CD8-positive, alpha-beta memory T cell (primary cell): Measurements from ENCODE around the gene TXNDC12. TPM values are rescaled to one million over a fixed set of nuclear protein-coding genes. Genes with fewer than 3 reads are reported as not detected.
"Not testable (repeated sequence)": the region's sequence is repeated elsewhere in the genome, so short reads cannot be mapped to it uniquely, and the experiment has no call there.

ENCODE experiments used
- CTCF ChIA-PET: fragments of 350-600 bp; sonication (Branson Sonifier 250); formaldehyde crosslinking; loops from one replicate; lab custom pipeline; 2021; ENCODE audit warnings: antibody characterized with exemption; lab: Charles Lee
- POLR2A ChIA-PET: fragments of 350-600 bp; sonication (Branson Sonifier 250); formaldehyde crosslinking; loops from one replicate; lab custom pipeline; 2021; ENCODE audit warnings: antibody characterized with exemption; lab: Charles Lee
- DNase-seq, 5 donors: peaks; one replicate each; pipeline versions ENCODE4 v3.0.0 to v3.0.0-alpha.2; 2020 to 2022; ENCODE audit warnings: mixed read lengths in 1 of 5
- H3K27ac ChIP-seq: one replicate; pipeline ENCODE4 v1.7.0; 2013; ENCODE audit warnings: low read depth, mild to moderate bottlenecking, low read length, moderate library complexity
- H3K27me3 ChIP-seq: 2 replicates; pipeline ENCODE4 v1.7.0; 2013; ENCODE audit warnings: low read length, mild to moderate bottlenecking; ENCODE audit not compliant: insufficient read depth, poor library complexity, severe bottlenecking
- H3K36me3 ChIP-seq: 2 replicates; pipeline ENCODE4 v1.7.0; 2013; ENCODE audit warnings: mild to moderate bottlenecking, low read length, moderate library complexity; ENCODE audit not compliant: insufficient read depth
- H3K4me1 ChIP-seq: 2 replicates; pipeline ENCODE4 v1.7.0; 2013; ENCODE audit warnings: mild to moderate bottlenecking, low read length, moderate library complexity; ENCODE audit not compliant: insufficient read depth
- H3K4me3 ChIP-seq: 2 replicates; pipeline ENCODE4 v1.7.0; 2013; ENCODE audit warnings: mild to moderate bottlenecking, low read length
- H3K9me3 ChIP-seq: 2 replicates; pipeline ENCODE4 v1.7.0; 2013; ENCODE audit warnings: mild to moderate bottlenecking, low read length
- H3K27ac Mint-ChIP-seq, 8 donors: one replicate each; pipeline ENCODE4 v1.8.0; 2020 to 2021; ENCODE audit warnings: mixed read lengths in 8 of 8, mild to moderate bottlenecking in 6 of 8, inconsistent platforms in 3 of 8, moderate library complexity in 3 of 8
- H3K27me3 Mint-ChIP-seq, 2 donors: one replicate each; pipeline ENCODE4 v1.8.0; 2020 to 2021; ENCODE audit warnings: mixed read lengths in 2 of 2, mild to moderate bottlenecking in 1 of 2, moderate library complexity in 1 of 2
- H3K36me3 Mint-ChIP-seq, 3 donors: one replicate each; pipeline ENCODE4 v1.8.0; 2020 to 2021; ENCODE audit warnings: mixed read lengths in 3 of 3, inconsistent platforms in 1 of 3, mild to moderate bottlenecking in 1 of 3
- H3K4me1 Mint-ChIP-seq, 3 donors: one replicate each; pipeline ENCODE4 v1.8.0; 2020 to 2021; ENCODE audit warnings: mixed read lengths in 3 of 3, inconsistent platforms in 1 of 3, mild to moderate bottlenecking in 1 of 3
- H3K4me3 Mint-ChIP-seq, 7 donors: one replicate each; pipeline ENCODE4 v1.8.0; 2020 to 2021; ENCODE audit warnings: mixed read lengths in 7 of 7, mild to moderate bottlenecking in 6 of 7, moderate library complexity in 4 of 7, inconsistent platforms in 2 of 7
- H3K9me3 Mint-ChIP-seq, 5 donors: one replicate each; pipeline ENCODE4 v1.8.0; 2020 to 2022; ENCODE audit warnings: mixed read lengths in 5 of 5, mild to moderate bottlenecking in 3 of 5, moderate library complexity in 2 of 5, inconsistent platforms in 1 of 5
- polyA plus RNA-seq: library from polyadenylated mRNA; unstranded; fragments of 300-500 nt; fragmentation: Illumina TruSeq; gene quantifications from one replicate; pipeline ENCODE4 v1.2.3, GENCODE V29; 2021
- total RNA-seq, 2 experiments: library from RNA; stranded (reverse); gene quantifications; one replicate each; pipeline ENCODE4 v1.2.3, GENCODE V29; 2021

TXNDC12 gene
- total and polyA plus RNA-seq, 3 experiments from 2014 or later = 29.9 to 86.5 (median 34.7) TPM

DNA sequence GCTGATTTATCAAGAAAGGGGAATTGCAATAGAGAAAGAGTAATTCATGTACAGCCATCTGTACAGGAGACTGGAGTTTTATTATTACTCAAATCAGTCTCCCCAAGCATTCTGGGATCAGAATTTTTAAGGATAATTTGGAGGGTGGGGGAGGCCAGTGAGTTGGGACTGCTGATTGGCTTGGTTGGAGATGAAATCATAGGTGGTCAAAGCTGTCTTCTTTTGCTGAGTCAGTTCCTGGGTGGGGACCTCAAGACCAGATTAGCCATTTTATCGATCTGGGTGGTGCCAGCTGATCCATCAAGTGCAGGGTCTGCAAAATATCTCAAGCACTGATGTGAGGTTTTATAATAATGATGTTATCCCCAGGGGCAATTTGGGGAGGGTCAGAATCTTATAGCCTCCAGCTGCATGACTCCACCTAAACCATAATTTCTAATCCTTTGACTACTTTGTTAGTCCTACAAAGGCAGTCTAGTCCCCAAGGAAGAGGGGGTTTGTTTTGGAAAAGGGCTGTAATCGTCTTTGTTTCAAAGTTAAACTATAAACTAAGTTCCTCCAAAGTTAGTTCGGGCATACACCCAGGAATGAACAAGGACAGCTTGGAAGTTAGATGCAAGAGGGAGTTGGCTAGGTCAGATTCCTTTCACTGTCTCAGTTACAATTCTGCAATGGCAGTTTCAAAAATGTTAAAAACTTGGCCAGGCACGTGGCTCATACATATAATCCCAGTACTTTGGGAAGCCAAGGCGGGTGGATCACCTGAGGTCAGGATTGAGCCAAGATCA, 47.6 kb downstream of the TXNDC12 start:
- ChIA-PET POLR2A (no interaction called here), CTCF (no interaction called here)
- Histone ChIP-seq H3K9me3 (no peaks in the 10 kb centered on the region), H3K4me1 (no peaks in the 10 kb centered on the region), H3K27ac (no peak overlapping the region), H3K4me3 (no peak overlapping the region), H3K27me3 (no peaks in the 10 kb centered on the region), H3K36me3 (no peaks in the 10 kb centered on the region)
- H3K36me3 Mint-ChIP-seq = no peaks in the 10 kb centered on the region
- H3K27me3 Mint-ChIP-seq = peaks cover 20 to 36% of the 10 kb centered on the region in 2 donors
- no peaks in the 10 kb centered on the region for H3K4me1 Mint-ChIP-seq
- no peak overlapping the region for H3K4me3 Mint-ChIP-seq
- DNase-seq = no peak
- H3K9me3 Mint-ChIP-seq = no peaks in the 10 kb centered on the region
- H3K27ac Mint-ChIP-seq = no peak overlapping the region

DNA sequence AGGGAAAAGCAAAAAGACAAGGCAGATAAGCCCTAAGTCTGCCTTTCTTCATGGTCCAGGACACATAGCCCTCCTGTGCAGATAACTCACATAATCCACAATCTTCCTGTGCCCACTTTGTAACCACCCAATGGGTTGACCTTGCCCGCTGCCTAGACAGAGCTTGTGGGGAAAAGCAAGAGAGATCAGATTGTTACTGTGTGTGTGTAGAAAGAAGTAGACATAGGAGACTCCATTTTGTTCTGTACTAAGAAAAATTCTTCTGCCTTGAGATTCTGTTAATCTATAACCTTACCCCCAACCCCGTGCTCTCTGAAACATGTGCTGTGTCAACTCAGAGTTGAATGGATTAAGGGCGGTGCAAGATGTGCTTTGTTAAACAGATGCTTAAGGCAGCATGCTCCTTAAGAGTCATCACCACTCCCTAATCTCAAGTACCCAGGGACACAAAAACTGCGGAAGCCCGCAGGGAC, 48.9 kb downstream of the TXNDC12 start:
- H3K36me3 Mint-ChIP-seq, CTCF ChIA-PET, H3K9me3 Mint-ChIP-seq, H3K4me1 Mint-ChIP-seq, DNase-seq, H3K4me3 Mint-ChIP-seq, H3K9me3 ChIP-seq, H3K36me3 ChIP-seq, POLR2A ChIA-PET, H3K27ac Mint-ChIP-seq, H3K27me3 ChIP-seq, H3K4me3 ChIP-seq, H3K4me1 ChIP-seq, H3K27ac ChIP-seq: not testable (repeated sequence)
- H3K27me3 Mint-ChIP-seq = peaks cover 20 to 37% of the 10 kb centered on the region in 2 donors

DNA sequence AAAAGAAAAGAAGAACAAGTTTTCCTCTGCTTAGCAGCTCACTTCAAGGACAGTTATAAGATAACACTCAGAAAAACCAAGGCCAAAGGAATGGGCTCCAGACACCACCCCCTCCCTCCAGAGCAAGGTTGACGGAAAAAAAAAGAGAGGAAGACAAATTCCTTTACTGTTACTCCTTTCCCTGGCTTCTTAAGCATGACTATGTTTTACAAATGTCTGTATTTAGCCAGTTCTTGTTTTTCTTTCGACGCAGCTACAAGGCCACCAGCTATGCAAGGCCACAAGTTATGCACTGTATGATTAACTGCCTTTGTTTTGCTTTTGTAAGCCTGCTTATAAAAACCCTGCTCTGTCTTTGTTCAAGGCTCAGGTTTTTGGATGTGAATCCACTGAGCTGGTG, 49.4 kb downstream of the TXNDC12 start:
- CTCF ChIA-PET, H3K9me3 ChIP-seq, H3K4me1 ChIP-seq, H3K27me3 ChIP-seq, H3K9me3 Mint-ChIP-seq, DNase-seq, H3K27ac ChIP-seq, POLR2A ChIA-PET, H3K4me3 ChIP-seq, H3K4me3 Mint-ChIP-seq, H3K27ac Mint-ChIP-seq, H3K36me3 Mint-ChIP-seq, H3K4me1 Mint-ChIP-seq, H3K36me3 ChIP-seq: not testable (repeated sequence)
- peaks cover 18 to 37% of the 10 kb centered on the region in 2 donors for H3K27me3 Mint-ChIP-seq

DNA sequence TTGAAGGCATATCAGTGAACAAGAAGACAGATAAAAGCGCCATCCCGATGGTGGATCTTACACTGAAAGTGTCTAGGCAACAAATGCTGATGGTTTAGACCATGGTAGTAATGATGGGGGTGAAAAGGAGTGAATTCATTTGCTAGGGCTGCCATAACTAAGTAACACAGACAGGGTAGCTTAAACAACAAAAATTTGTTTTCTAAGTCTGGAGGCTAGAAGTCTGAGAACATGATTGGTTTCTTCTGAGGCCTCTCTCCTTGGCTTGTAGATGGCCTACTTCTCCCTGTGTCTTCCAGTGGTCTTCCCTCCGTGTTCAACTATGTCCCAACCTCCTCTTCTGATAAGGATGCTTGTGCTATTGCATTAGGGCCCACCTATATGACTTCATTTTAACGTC, 51.1 kb downstream of the TXNDC12 start:
- Mint-ChIP-seq H3K4me1 (no peaks in the 10 kb centered on the region), H3K9me3 (no peaks in the 10 kb centered on the region), H3K36me3 (no peaks in the 10 kb centered on the region), H3K27ac (no peak overlapping the region), H3K4me3 (no peak overlapping the region), H3K27me3 (peaks cover 17 to 34% of the 10 kb centered on the region in 2 donors)
- Histone ChIP-seq H3K27ac (no peak overlapping the region), H3K9me3 (no peaks in the 10 kb centered on the region), H3K27me3 (no peaks in the 10 kb centered on the region), H3K4me1 (no peaks in the 10 kb centered on the region), H3K4me3 (no peak overlapping the region), H3K36me3 (no peaks in the 10 kb centered on the region)
- POLR2A ChIA-PET = interaction anchor here (0.7 kb wide), 1 partner anchor 1250 kb away, joined by 3 read pairs; no protein-coding TSS in a partner anchor
- CTCF ChIA-PET = no interaction called here
- no peak for DNase-seq

DNA sequence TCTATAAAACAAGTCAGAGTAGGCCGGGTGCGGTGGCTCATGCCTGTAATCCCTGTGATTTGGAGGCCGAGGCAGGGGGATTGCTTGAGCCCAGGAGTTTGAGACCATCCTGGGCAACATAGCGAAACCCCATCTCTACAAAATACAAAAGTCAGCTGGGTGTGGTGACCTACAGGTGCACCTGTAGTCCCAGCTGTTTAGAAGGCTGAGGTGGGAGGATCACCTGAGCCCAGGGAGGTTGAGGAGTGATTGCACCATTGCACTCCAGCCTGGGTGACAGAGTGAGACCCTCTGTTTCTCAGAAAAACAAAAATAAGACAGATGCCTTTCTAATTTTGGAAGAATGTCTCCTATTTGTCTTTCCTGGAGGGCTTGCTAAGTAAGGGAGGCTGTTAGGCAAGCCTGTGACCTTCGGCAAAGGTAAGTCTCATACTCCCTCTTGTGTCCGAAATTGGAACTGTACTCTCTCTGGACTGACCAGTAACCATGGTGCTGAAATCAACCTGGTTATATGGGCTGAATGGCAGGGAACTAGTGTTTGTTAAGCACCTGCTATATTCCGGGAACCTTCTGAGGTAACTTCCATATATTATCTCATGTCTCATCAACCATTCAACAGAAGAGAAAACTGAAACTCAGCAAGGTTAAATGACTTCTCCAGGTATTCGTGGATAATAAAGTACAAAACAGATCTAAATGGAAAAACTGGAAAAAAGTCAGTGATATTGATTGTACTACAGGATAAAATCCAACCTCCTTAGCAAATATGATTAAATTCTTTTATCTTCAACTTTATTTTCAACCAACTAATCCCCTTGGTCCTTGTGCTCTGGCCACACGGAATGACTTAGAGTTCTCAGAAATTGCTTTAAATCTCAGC, 52.7 kb downstream of the TXNDC12 start:
- DNase-seq = peak in 4 of 5 donors; percentile 22 to 64 (median 58)
- Mint-ChIP-seq H3K9me3 (no peaks in the 10 kb centered on the region), H3K36me3 (no peaks in the 10 kb centered on the region), H3K27me3 (peaks cover 11 to 36% of the 10 kb centered on the region in 2 donors), H3K4me3 (no peak overlapping the region), H3K4me1 (no peaks in the 10 kb centered on the region), H3K27ac (no peak overlapping the region)
- CTCF ChIA-PET = interaction anchor here (2.2 kb wide), 1 partner anchor 105 kb away, joined by 15 read pairs; no protein-coding TSS in a partner anchor
- Histone ChIP-seq H3K4me3 (no peak overlapping the region), H3K36me3 (no peaks in the 10 kb centered on the region), H3K27ac (no peak overlapping the region), H3K27me3 (peaks cover 3% of the 10 kb centered on the region), H3K9me3 (no peaks in the 10 kb centered on the region), H3K4me1 (no peaks in the 10 kb centered on the region)
- POLR2A ChIA-PET = no interaction called here

DNA sequence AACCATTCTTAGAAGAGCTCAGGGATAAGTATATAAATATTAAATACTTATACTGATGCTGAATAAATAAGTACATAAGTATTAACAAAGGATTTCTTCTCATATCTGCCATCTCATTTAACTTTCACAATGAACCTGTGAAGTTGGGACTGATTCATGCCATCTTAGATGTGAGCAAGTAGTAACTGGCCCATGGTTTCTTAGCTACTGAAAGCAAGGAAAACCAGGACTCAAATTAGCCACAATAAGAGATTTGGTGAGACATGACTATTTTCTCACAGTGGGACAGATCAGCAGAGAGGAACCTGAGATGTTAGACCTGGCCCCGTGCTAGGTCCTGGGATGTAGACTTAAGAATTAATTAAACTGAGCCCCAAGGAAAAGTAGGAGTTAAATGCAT, 56.3 kb downstream of the TXNDC12 start:
- no peak overlapping the region for H3K4me3 Mint-ChIP-seq
- POLR2A ChIA-PET = no interaction called here
- H3K27ac ChIP-seq = no peak overlapping the region
- no peak for DNase-seq
- H3K9me3 ChIP-seq = no peaks in the 10 kb centered on the region
- H3K4me1 ChIP-seq = no peaks in the 10 kb centered on the region
- H3K4me3 ChIP-seq = no peak overlapping the region
- H3K4me1 Mint-ChIP-seq = no peaks in the 10 kb centered on the region
- H3K9me3 Mint-ChIP-seq = no peaks in the 10 kb centered on the region
- no peaks in the 10 kb centered on the region for H3K36me3 ChIP-seq
- H3K27ac Mint-ChIP-seq = no peak overlapping the region
- H3K27me3 Mint-ChIP-seq = peaks cover 18 to 32% of the 10 kb centered on the region in 2 donors
- CTCF ChIA-PET = no interaction called here
- peaks cover 3% of the 10 kb centered on the region for H3K27me3 ChIP-seq
- H3K36me3 Mint-ChIP-seq = no peaks in the 10 kb centered on the region

DNA sequence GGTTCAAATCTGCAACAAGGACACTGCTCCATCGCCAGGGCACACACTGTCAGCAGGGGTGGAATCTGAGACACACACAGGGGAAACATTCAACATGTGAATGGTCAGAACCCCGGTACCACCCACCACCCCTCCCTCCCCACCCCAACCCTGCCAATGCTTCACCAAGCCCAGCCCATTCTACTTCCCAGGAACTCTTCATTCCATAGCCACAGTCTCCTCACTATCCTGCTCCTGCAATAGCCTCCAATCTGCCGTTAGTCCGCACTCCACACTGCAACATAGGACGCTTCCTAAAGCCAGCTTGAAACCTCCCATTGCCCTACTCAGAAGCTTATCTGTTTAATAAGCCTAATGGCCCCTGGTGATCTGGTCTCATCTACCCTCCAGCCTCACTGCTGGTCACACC, 57.0 kb downstream of the TXNDC12 start:
- POLR2A ChIA-PET = no interaction called here
- CTCF ChIA-PET = no interaction called here

DNA sequence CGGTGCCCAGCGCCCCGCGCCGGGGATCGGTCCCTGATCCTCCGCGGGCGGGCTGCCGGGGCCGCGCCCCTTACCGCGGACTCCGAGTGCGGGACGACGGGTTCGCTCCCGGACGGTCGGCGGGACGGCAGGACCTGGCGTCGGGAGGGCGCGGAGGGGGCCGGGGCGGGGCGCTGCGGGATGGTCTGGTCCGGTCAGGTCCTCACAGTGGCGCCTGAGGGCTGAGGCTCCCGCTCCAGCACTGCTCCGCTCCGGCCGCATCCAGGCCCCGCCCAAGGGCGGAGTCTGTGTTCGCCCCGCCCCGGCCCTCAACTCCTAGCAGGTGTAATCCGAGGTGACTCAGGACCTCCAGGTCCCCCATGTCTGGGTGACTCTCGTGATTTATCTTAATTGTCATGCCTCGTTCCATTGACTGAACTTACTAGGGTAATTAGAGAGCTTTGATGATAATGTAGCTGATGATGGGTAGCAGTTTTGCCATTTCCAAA, 64.5 kb downstream of the TXNDC12 start, which contains the start of gene RAB3B:
Gene RAB3B (minus strand): TSS at position 223 of the 488 bp plus-strand sequence. CDS start 13,583 bp downstream, outside the sequence.
- no peaks in the 10 kb centered on the region for H3K36me3 ChIP-seq
- peak within 1 kb of the TSS; percentile 47 for H3K4me3 ChIP-seq
- Mint-ChIP-seq H3K36me3 (peaks cover 0 to 3% (median 2%) of the 10 kb centered on the region in 3 donors), H3K4me3 (peak within 1 kb of the TSS; percentile 80 to 90 (median 86)), H3K27me3 (peaks cover 29 to 32% of the 10 kb centered on the region in 2 donors), H3K27ac (peak within 1 kb of the TSS in 4 of 8 donors; percentile 36 to 81 (median 54)), H3K4me1 (peaks cover 13 to 17% (median 15%) of the 10 kb centered on the region in 3 donors), H3K9me3 (no peaks in the 10 kb centered on the region)
- H3K4me1 ChIP-seq = peaks cover 6% of the 10 kb centered on the region
- no peak within 1 kb of the TSS for H3K27ac ChIP-seq
- no peaks in the 10 kb centered on the region for H3K9me3 ChIP-seq
- peaks cover 9% of the 10 kb centered on the region for H3K27me3 ChIP-seq
- CTCF ChIA-PET = no interaction called here
- POLR2A ChIA-PET = no interaction called here
- peak; percentile 55 to 82 (median 60) for DNase-seq

More for the DNA sequence above, 57.0 kb downstream of the TXNDC12 start:
- Mint-ChIP-seq H3K4me3 (no peak overlapping the region), H3K27ac (no peak overlapping the region), H3K9me3 (no peaks in the 10 kb centered on the region), H3K27me3 (peaks cover 23 to 34% of the 10 kb centered on the region in 2 donors), H3K4me1 (no peaks in the 10 kb centered on the region), H3K36me3 (no peaks in the 10 kb centered on the region)
- no peaks in the 10 kb centered on the region for H3K36me3 ChIP-seq
- peaks cover 3% of the 10 kb centered on the region for H3K27me3 ChIP-seq
- no peak overlapping the region for H3K4me3 ChIP-seq
- H3K9me3 ChIP-seq = no peaks in the 10 kb centered on the region
- H3K27ac ChIP-seq = no peak overlapping the region
- DNase-seq = no peak
- H3K4me1 ChIP-seq = no peaks in the 10 kb centered on the region
